Measurements from ENCODE around the gene LRRFIP2.

Gene LRRFIP2

DNA sequence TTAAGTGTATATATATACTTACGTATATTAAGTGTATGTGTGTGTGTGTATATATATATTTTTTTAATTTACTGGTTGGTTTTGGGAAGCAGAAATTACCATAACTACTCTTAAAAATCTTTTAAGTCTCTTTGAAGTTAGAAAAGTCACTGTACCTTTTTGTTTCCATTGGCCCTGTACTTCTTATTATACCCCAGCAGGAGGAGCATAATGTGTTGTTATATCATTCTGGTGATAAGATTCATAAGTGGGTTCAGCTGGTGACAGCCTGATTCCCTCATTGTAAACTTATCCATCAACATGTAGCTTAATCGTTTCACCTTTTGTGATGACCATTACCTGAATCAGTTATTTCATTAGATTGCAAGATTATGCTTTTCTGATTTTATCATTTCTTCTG is 150.3 kb downstream of the LRRFIP2 start:
- DNase-seq (ENCODE audit: low read depth), result no peak

DNA sequence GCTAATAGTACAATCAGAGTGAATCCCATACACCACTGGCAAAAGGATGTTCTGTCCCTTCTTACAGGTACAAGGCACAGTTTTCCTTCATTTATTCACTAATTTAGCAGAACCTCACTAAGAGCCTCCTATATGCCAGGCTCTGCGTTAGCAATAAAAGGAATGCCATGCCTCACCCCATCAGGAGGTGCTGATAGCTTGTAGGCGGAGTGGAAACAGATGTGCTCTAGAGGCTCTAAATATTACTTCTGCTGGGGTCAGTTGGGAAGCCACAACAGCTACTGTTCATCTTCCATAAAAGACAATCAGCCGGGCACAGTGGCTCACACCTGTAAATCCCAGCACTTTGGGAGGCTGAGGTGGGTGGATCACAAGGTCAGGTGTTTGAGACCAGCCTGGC is 156.7 kb downstream of the LRRFIP2 start:
- no peak for DNase-seq (ENCODE audit: low read depth)

DNA sequence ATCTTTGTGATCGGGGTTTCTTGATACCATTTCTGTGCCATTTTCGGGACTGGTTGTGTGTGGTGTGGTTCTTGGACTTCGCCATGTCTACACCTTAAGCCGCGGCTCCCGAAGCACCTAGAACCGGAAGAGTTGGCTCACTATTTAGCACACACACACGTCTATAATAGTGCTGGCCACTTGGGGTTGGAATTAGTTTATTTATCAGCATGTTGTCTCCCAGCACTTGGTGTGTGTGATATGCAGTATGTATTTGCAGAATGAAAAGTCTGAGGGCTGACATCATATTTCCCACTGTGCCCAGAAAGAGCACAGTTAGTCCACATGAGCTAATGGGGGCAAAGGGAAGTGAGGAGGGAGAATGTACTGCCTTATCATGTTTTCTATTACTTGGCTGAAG is 157.5 kb downstream of the LRRFIP2 start:
- DNase-seq (ENCODE audit: low read depth), result no peak

DNA sequence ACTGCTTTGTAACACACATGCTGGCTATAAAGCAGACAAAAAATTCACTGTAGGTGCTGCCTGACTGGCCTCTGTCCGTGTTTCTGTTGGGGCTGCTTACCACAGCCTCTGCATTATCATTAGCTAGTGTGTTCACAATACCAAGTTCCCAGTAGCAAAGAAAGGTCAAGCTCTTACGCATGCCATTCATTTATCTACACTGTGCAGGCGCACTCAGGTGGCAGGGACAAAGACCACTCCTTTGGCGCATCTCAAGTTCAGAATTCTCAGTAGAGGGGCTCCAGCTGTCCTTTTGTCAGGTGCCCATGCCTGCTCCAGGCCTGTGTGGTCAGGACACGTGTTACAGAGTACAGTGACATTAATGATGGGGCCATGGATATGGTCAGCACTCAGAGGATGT is 158.7 kb downstream of the LRRFIP2 start:
- no peak for DNase-seq (ENCODE audit: low read depth)

DNA sequence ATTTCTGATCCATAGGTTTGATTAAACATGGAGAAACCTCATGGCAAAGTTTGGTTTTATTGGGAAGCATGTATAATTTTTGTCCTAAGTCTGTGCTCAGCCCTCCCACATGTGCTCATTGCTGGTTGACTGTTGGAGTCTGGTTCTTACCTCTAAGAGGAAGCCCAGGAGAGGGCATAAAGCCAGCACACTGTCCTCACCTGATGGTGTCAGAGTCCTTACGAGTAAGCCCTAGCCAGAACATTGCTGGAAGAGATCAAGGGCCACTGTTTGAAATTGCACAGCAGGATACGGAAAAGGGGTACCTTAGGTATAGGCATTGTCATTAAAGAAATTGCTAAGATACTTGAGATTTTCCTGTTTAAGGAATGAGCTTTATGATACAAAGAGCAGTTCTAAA is 159.8 kb downstream of the LRRFIP2 start:
- no peak for DNase-seq (ENCODE audit: low read depth)

Data from stimulated activated CD8-positive, alpha-beta memory T cell treated with anti-CD3 and anti-CD28 coated beads, Interleukin-4, amount 100 ng/mL, for 24 hours (primary cell).